GM20431 (cell line): ENCODE data around the gene SUCLG2.

Source experiments
- in situ Hi-C: fragments of 300-500 bp; cut with MseI, MboI; formaldehyde crosslinking; loops from one replicate; pipeline ENCODE4 v1.15.0; 2020; ENCODE audit warnings: low sequenced_read_pairs; ENCODE audit not compliant: unreplicated experiment

Gene SUCLG2

GRCh38 chr3:67418426-67419217 is 235.8 kb downstream of the SUCLG2 start:
- in situ Hi-C loops, result no loop called here

- in situ Hi-C loops, result no loop called here
Measured at GRCh38 chr3:67416703-67417102, 237.7 kb downstream of the SUCLG2 start.

GRCh38 chr3:67415511-67415910 is 238.9 kb downstream of the SUCLG2 start:
- in situ Hi-C loops, result no loop called here

GRCh38 chr3:67414740-67415139 is 239.7 kb downstream of the SUCLG2 start:
- in situ Hi-C loops, result no loop called here

- in situ Hi-C loops, result no loop called here
Measured at GRCh38 chr3:67405193-67405592, 249.2 kb downstream of the SUCLG2 start.

GRCh38 chr3:67402873-67403272 is 251.5 kb downstream of the SUCLG2 start:
- in situ Hi-C loops, result no loop called here

GRCh38 chr3:67401921-67402320 is 252.5 kb downstream of the SUCLG2 start:
- in situ Hi-C loops, result no loop called here

- in situ Hi-C loops, result no loop called here
Measured at GRCh38 chr3:67400476-67400875, 253.9 kb downstream of the SUCLG2 start.

- in situ Hi-C loops, result loop anchor here (25.0 kb wide), 1 partner anchor 398 kb away; no protein-coding TSS in a partner anchor
Measured at GRCh38 chr3:67389176-67389575, 265.2 kb downstream of the SUCLG2 start.

GRCh38 chr3:67388738-67389137 is 265.7 kb downstream of the SUCLG2 start:
- in situ Hi-C loops, result loop anchor here (25.0 kb wide), 1 partner anchor 399 kb away; no protein-coding TSS in a partner anchor

- in situ Hi-C loops, result loop anchor here (25.0 kb wide), 1 partner anchor 401 kb away; no protein-coding TSS in a partner anchor
Measured at GRCh38 chr3:67386451-67386850, 268.0 kb downstream of the SUCLG2 start.

- in situ Hi-C loops, result loop anchor here (25.0 kb wide), 1 partner anchor 402 kb away; no protein-coding TSS in a partner anchor
Measured at GRCh38 chr3:67384760-67385397, 269.5 kb downstream of the SUCLG2 start.

- in situ Hi-C loops, result loop anchor here (25.0 kb wide), 1 partner anchor 403 kb away; no protein-coding TSS in a partner anchor
Measured at GRCh38 chr3:67384016-67384415, 270.4 kb downstream of the SUCLG2 start.

- in situ Hi-C loops, result loop anchor here (25.0 kb wide), 1 partner anchor 404 kb away; no protein-coding TSS in a partner anchor
Measured at GRCh38 chr3:67383379-67383778, 271.0 kb downstream of the SUCLG2 start.

- in situ Hi-C loops, result loop anchor here (25.0 kb wide), 1 partner anchor 405 kb away; no protein-coding TSS in a partner anchor
Measured at GRCh38 chr3:67382536-67382935, 271.9 kb downstream of the SUCLG2 start.

GRCh38 chr3:67381667-67382272 is 272.6 kb downstream of the SUCLG2 start:
- in situ Hi-C loops, result loop anchor here (25.0 kb wide), 1 partner anchor 406 kb away; no protein-coding TSS in a partner anchor

GRCh38 chr3:67380118-67380517 is 274.3 kb downstream of the SUCLG2 start:
- in situ Hi-C loops, result loop anchor here (25.0 kb wide), 1 partner anchor 407 kb away; no protein-coding TSS in a partner anchor

- in situ Hi-C loops, result loop anchor here (25.0 kb wide), 1 partner anchor 410 kb away; no protein-coding TSS in a partner anchor
Measured at GRCh38 chr3:67377299-67377698, 277.1 kb downstream of the SUCLG2 start.

GRCh38 chr3:67376416-67376815 is 278.0 kb downstream of the SUCLG2 start:
- in situ Hi-C loops, result loop anchor here (25.0 kb wide), 1 partner anchor 411 kb away; no protein-coding TSS in a partner anchor

GRCh38 chr3:67375976-67376375 is 278.4 kb downstream of the SUCLG2 start:
- in situ Hi-C loops, result loop anchor here (25.0 kb wide), 1 partner anchor 411 kb away; no protein-coding TSS in a partner anchor
